Measurements from ENCODE around the gene MLH1. TPM values are rescaled to one million over a fixed set of nuclear protein-coding genes. Genes with fewer than 3 reads are reported as not detected.
"Not testable (repeated sequence)": the region's sequence is repeated elsewhere in the genome, so short reads cannot be mapped to it uniquely, and the experiment has no call there.

The MLH1 gene
- total and polyA plus RNA-seq, 4 donors = 43.9 to 59.3 (median 53.9) TPM

DNA sequence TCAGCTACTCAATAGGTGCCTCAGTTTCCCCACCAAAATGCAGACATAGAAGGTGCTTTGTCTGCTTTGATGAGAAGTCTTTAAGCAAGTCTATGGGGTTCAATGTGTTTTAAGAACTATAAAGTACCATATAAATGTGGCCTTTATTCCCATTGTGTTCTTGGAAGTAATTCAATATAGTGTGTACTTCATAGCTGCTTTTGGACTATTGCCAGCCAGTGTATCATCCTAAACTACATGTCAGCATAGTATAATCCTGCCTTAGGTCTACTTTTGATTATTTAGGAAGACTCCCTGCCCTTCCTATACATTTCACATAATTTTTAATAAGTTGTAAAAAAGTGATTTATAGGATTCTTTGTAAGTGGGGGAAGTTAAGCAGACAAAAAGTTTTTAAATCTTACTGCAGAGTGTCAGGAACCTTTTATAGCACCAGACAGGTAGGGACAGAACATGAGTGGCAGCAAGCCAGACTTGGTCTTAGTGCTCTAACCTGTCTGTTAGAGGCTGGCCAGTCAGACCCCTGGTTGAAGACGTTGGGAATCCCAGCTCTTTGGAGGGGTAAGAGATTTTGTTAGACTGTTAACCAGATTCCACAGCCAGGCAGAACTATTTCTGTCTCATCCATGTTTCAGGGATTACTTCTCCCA is 48.4 kb downstream of the MLH1 start:
- Histone ChIP-seq H3K36me3 (ENCODE audit: control insufficient read depth, insufficient read depth, low read length) (peaks cover 18% of the 10 kb centered on the region), H3K27ac (ENCODE audit: low read depth, low read length) (no peak overlapping the region), H3K9me3 (ENCODE audit: control insufficient read depth, insufficient read depth, low read length) (peaks cover 2% of the 10 kb centered on the region), H3K27me3 (ENCODE audit: control insufficient read depth, insufficient read depth, low read length) (no peaks in the 10 kb centered on the region), H3K4me3 (ENCODE audit: low read depth, low read length) (no peak overlapping the region), H3K4me1 (ENCODE audit: control insufficient read depth, insufficient read depth, low read length) (no peaks in the 10 kb centered on the region)
- peak in 1 of 6 donors; percentile 12 for DNase-seq (ENCODE audit: low read depth in 4 of 6, low spot score in 6 of 6)
- WGBS (ENCODE audit: insufficient coverage) = no CpG with 5 or more reads among the region's 1 CpG

- H3K4me3 ChIP-seq (ENCODE audit: low read depth, low read length); H3K9me3 ChIP-seq (ENCODE audit: control insufficient read depth, insufficient read depth, low read length); H3K4me1 ChIP-seq (ENCODE audit: control insufficient read depth, insufficient read depth, low read length); H3K27ac ChIP-seq (ENCODE audit: low read depth, low read length); H3K27me3 ChIP-seq (ENCODE audit: control insufficient read depth, insufficient read depth, low read length): not testable (repeated sequence)
- peak in 1 of 6 donors; percentile 10 for DNase-seq (ENCODE audit: low read depth in 4 of 6, low spot score in 6 of 6)
- WGBS (ENCODE audit: insufficient coverage) = no CpG with 5 or more reads among the region's 3 CpGs
- H3K36me3 ChIP-seq (ENCODE audit: control insufficient read depth, insufficient read depth, low read length) = peaks cover 21% of the 10 kb centered on the region
Observed at GRCh38 chr3:37042712-37043111, 49.4 kb downstream of the MLH1 start.

- WGBS (ENCODE audit: insufficient coverage) = no CpG with 5 or more reads among the region's 1 CpG
- peaks cover 32% of the 10 kb centered on the region for H3K36me3 ChIP-seq (ENCODE audit: control insufficient read depth, insufficient read depth, low read length)
- peak in 1 of 6 donors; percentile 19 for DNase-seq (ENCODE audit: low read depth in 4 of 6, low spot score in 6 of 6)
Observed at GRCh38 chr3:37050282-37050681, 57.0 kb downstream of the MLH1 start.

DNA sequence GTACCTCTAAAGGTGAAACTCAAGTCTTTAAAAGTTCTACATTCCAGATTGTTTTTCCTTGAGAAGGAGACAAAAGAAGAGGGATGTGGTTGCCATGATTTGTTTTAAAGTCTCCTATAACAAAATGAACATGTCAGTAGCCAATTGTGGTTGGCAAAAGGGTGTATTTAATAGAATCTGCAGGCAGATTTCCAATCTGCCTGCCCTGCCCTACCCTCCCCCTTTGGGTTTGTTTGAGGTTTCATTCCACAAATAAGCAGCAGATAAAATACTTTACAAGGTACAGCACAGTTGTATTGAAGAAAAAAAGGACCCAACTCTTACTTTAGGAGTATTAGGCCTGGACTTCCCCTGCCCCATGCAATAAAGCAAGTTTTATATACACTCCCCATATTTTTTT is 59.5 kb downstream of the MLH1 start:
- Histone ChIP-seq H3K4me3 (ENCODE audit: low read depth, low read length) (no peak overlapping the region), H3K27me3 (ENCODE audit: control insufficient read depth, insufficient read depth, low read length) (no peaks in the 10 kb centered on the region), H3K27ac (ENCODE audit: low read depth, low read length) (no peak overlapping the region), H3K9me3 (ENCODE audit: control insufficient read depth, insufficient read depth, low read length) (no peaks in the 10 kb centered on the region), H3K36me3 (ENCODE audit: control insufficient read depth, insufficient read depth, low read length) (peaks cover 36% of the 10 kb centered on the region), H3K4me1 (ENCODE audit: control insufficient read depth, insufficient read depth, low read length) (no peaks in the 10 kb centered on the region)
- DNase-seq (ENCODE audit: low read depth in 4 of 6, low spot score in 6 of 6) = no peak

More at GRCh38 chr3:37050282-37050681, 57.0 kb downstream of the MLH1 start:
- Histone ChIP-seq H3K4me3 (ENCODE audit: low read depth, low read length) (no peak overlapping the region), H3K9me3 (ENCODE audit: control insufficient read depth, insufficient read depth, low read length) (no peaks in the 10 kb centered on the region), H3K27me3 (ENCODE audit: control insufficient read depth, insufficient read depth, low read length) (no peaks in the 10 kb centered on the region), H3K4me1 (ENCODE audit: control insufficient read depth, insufficient read depth, low read length) (no peaks in the 10 kb centered on the region), H3K27ac (ENCODE audit: low read depth, low read length) (no peak overlapping the region)

- no peak for DNase-seq (ENCODE audit: low read depth in 4 of 6, low spot score in 6 of 6)
- H3K36me3 ChIP-seq (ENCODE audit: control insufficient read depth, insufficient read depth, low read length) = peaks cover 35% of the 10 kb centered on the region
- H3K4me1 ChIP-seq (ENCODE audit: control insufficient read depth, insufficient read depth, low read length) = no peaks in the 10 kb centered on the region
- H3K9me3 ChIP-seq (ENCODE audit: control insufficient read depth, insufficient read depth, low read length) = no peaks in the 10 kb centered on the region
- no peak overlapping the region for H3K4me3 ChIP-seq (ENCODE audit: low read depth, low read length)
- no peaks in the 10 kb centered on the region for H3K27me3 ChIP-seq (ENCODE audit: control insufficient read depth, insufficient read depth, low read length)
- H3K27ac ChIP-seq (ENCODE audit: low read depth, low read length) = no peak overlapping the region
- 86% methylated on average over 1 of the region's 6 CpGs for WGBS (ENCODE audit: insufficient coverage)
Observed at GRCh38 chr3:37053337-37053736, 60.0 kb downstream of the MLH1 start.

GRCh38 chr3:37053753-37054152 is 60.4 kb downstream of the MLH1 start:
- no peaks in the 10 kb centered on the region for H3K9me3 ChIP-seq (ENCODE audit: control insufficient read depth, insufficient read depth, low read length)
- no peaks in the 10 kb centered on the region for H3K27me3 ChIP-seq (ENCODE audit: control insufficient read depth, insufficient read depth, low read length)
- H3K36me3 ChIP-seq (ENCODE audit: control insufficient read depth, insufficient read depth, low read length) = peaks cover 35% of the 10 kb centered on the region
- H3K4me3 ChIP-seq (ENCODE audit: low read depth, low read length) = no peak overlapping the region
- 100% methylated on average over 2 of the region's 2 CpGs for WGBS (ENCODE audit: insufficient coverage)
- no peak for DNase-seq (ENCODE audit: low read depth in 4 of 6, low spot score in 6 of 6)
- H3K4me1 ChIP-seq (ENCODE audit: control insufficient read depth, insufficient read depth, low read length) = no peaks in the 10 kb centered on the region
- H3K27ac ChIP-seq (ENCODE audit: low read depth, low read length) = peak overlapping the region; percentile 29

GRCh38 chr3:37054370-37054769 is 61.1 kb downstream of the MLH1 start:
- no peak overlapping the region for H3K27ac ChIP-seq (ENCODE audit: low read depth, low read length)

GRCh38 chr3:37055077-37055476 is 61.8 kb downstream of the MLH1 start:
- H3K4me1 ChIP-seq (ENCODE audit: control insufficient read depth, insufficient read depth, low read length); H3K27me3 ChIP-seq (ENCODE audit: control insufficient read depth, insufficient read depth, low read length); H3K4me3 ChIP-seq (ENCODE audit: low read depth, low read length); H3K9me3 ChIP-seq (ENCODE audit: control insufficient read depth, insufficient read depth, low read length); DNase-seq (ENCODE audit: low read depth in 4 of 6, low spot score in 6 of 6); H3K27ac ChIP-seq (ENCODE audit: low read depth, low read length): not testable (repeated sequence)
- H3K36me3 ChIP-seq (ENCODE audit: control insufficient read depth, insufficient read depth, low read length) = peaks cover 33% of the 10 kb centered on the region
- 100% methylated on average over 3 of the region's 8 CpGs for WGBS (ENCODE audit: insufficient coverage)

More at GRCh38 chr3:37054370-37054769, 61.1 kb downstream of the MLH1 start:
- no peaks in the 10 kb centered on the region for H3K27me3 ChIP-seq (ENCODE audit: control insufficient read depth, insufficient read depth, low read length)
- DNase-seq (ENCODE audit: low read depth in 4 of 6, low spot score in 6 of 6) = no peak
- WGBS (ENCODE audit: insufficient coverage) = 100% methylated on average over 2 of the region's 3 CpGs
- peaks cover 35% of the 10 kb centered on the region for H3K36me3 ChIP-seq (ENCODE audit: control insufficient read depth, insufficient read depth, low read length)
- H3K9me3 ChIP-seq (ENCODE audit: control insufficient read depth, insufficient read depth, low read length) = no peaks in the 10 kb centered on the region
- H3K4me3 ChIP-seq (ENCODE audit: low read depth, low read length) = no peak overlapping the region
- H3K4me1 ChIP-seq (ENCODE audit: control insufficient read depth, insufficient read depth, low read length) = no peaks in the 10 kb centered on the region

GRCh38 chr3:37056826-37057225 is 63.5 kb downstream of the MLH1 start:
- no peaks in the 10 kb centered on the region for H3K9me3 ChIP-seq (ENCODE audit: control insufficient read depth, insufficient read depth, low read length)
- H3K36me3 ChIP-seq (ENCODE audit: control insufficient read depth, insufficient read depth, low read length) = peaks cover 38% of the 10 kb centered on the region
- H3K4me3 ChIP-seq (ENCODE audit: low read depth, low read length) = no peak overlapping the region
- H3K27me3 ChIP-seq (ENCODE audit: control insufficient read depth, insufficient read depth, low read length) = no peaks in the 10 kb centered on the region
- H3K27ac ChIP-seq (ENCODE audit: low read depth, low read length) = no peak overlapping the region
- DNase-seq (ENCODE audit: low read depth in 4 of 6, low spot score in 6 of 6) = no peak
- H3K4me1 ChIP-seq (ENCODE audit: control insufficient read depth, insufficient read depth, low read length) = no peaks in the 10 kb centered on the region

DNA sequence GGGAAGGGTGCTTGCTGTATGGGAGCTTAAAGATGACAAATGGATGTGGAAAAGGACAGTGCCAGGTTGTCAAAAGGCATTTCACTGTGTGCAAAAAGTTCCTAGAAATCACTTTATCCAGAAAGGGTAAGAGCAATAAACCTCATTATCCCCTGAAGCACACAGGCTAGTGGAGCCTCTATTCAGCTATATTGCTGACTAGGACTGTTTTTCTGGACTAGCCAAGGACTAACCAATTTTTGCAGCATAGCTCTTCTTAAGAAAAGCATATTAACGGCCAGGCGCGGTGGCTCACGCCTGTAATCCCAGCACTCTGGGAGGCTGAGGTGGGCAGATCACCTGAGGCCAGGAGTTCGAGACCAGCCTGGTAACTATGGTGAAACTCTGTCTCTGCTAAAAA is 64.8 kb downstream of the MLH1 start:
- H3K9me3 ChIP-seq (ENCODE audit: control insufficient read depth, insufficient read depth, low read length) = no peaks in the 10 kb centered on the region
- H3K4me1 ChIP-seq (ENCODE audit: control insufficient read depth, insufficient read depth, low read length) = no peaks in the 10 kb centered on the region
- no peak for DNase-seq (ENCODE audit: low read depth in 4 of 6, low spot score in 6 of 6)
- peaks cover 32% of the 10 kb centered on the region for H3K36me3 ChIP-seq (ENCODE audit: control insufficient read depth, insufficient read depth, low read length)
- no peak overlapping the region for H3K27ac ChIP-seq (ENCODE audit: low read depth, low read length)
- no peak overlapping the region for H3K4me3 ChIP-seq (ENCODE audit: low read depth, low read length)
- H3K27me3 ChIP-seq (ENCODE audit: control insufficient read depth, insufficient read depth, low read length) = no peaks in the 10 kb centered on the region
- WGBS (ENCODE audit: insufficient coverage) = 95% methylated on average over 5 of the region's 5 CpGs

Measured in spinal cord (tissue), 10 donors.